HEK293 (cell line): ENCODE measurements around the gene NTF4.

ENCODE experiments used
- PBX3 ChIP-seq: sonication (generic); formaldehyde crosslinking; IDR thresholded peaks from 2 replicates; pipeline ENCODE4 v1.8.1; 2022; ENCODE audit warnings: mild to moderate bottlenecking, moderate library complexity, missing genetic modification reagents
- PRDM4 ChIP-seq: fragments of 450-650 bp; formaldehyde crosslinking; IDR thresholded peaks from 2 replicates; pipeline ENCODE4 v1.5.1; 2017; ENCODE audit warnings: missing biosample characterization, missing genetic modification characterization
- SALL2 ChIP-seq: fragments of 450-650 bp; formaldehyde crosslinking; IDR thresholded peaks from 2 replicates; pipeline ENCODE4 v1.5.0; 2017; ENCODE audit warnings: missing biosample characterization, mild to moderate bottlenecking, missing genetic modification characterization, borderline replicate concordance
- SP3 ChIP-seq: fragments of 450-650 bp; formaldehyde crosslinking; IDR thresholded peaks from 2 replicates; pipeline ENCODE4 v1.5.1; 2016; ENCODE audit warnings: missing biosample characterization, missing genetic modification characterization
- ZBTB8A ChIP-seq: fragments of 450-650 bp; formaldehyde crosslinking; IDR thresholded peaks from 2 replicates; pipeline ENCODE4 v1.5.1; 2016; ENCODE audit warnings: missing biosample characterization, missing genetic modification characterization
- ZNF292 ChIP-seq: fragments of 450-650 bp; formaldehyde crosslinking; IDR thresholded peaks from 2 replicates; pipeline ENCODE4 v1.5.1; 2016; ENCODE audit warnings: low read depth, missing biosample characterization, missing genetic modification characterization, borderline replicate concordance
- ZNF510 ChIP-seq: fragments of 450-650 bp; formaldehyde crosslinking; IDR thresholded peaks from 2 replicates; pipeline ENCODE4 v1.5.1; 2018; ENCODE audit warnings: mild to moderate bottlenecking, missing genetic modification characterization, missing biosample characterization; ENCODE audit not compliant: insufficient replicate concordance
- ZNF530 ChIP-seq: fragments of 450-650 bp; formaldehyde crosslinking; IDR thresholded peaks from 2 replicates; pipeline ENCODE4 v1.5.1; 2016; ENCODE audit warnings: low read depth, missing biosample characterization, missing genetic modification characterization
- ZNF670 ChIP-seq: fragments of 450-650 bp; formaldehyde crosslinking; IDR thresholded peaks from 2 replicates; pipeline ENCODE4 v1.5.1; 2016; ENCODE audit warnings: missing biosample characterization, missing genetic modification characterization, low read depth
- TF ChIP-seq, protein P1 (sequence below): fragments of 450-650 bp; formaldehyde crosslinking; IDR thresholded peaks from 2 replicates; pipeline ENCODE4 v1.5.1; 2016; ENCODE audit warnings: missing biosample characterization, missing genetic modification characterization

DNA sequence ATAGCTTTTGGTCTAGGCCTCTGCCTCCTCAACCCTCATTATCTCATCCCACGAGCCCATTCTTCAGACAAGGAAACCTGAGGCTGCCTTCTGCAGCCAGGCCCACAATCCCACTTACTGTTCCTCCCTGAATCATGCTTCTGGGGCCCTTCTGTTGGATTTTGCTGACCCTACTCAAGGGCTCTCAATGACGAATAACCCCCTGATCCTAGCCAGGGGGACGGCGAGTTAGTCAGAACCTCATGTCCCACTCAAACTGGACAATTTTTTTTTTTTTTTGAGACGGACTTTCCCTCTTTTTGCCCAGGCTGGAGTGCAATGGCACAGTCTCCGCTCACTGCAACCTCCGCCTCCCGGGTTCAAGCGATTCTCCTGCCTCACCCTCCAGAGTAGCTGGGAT lies 42.5 kb downstream of the NTF4 start:
- TF ChIP-seq, protein P1, sequence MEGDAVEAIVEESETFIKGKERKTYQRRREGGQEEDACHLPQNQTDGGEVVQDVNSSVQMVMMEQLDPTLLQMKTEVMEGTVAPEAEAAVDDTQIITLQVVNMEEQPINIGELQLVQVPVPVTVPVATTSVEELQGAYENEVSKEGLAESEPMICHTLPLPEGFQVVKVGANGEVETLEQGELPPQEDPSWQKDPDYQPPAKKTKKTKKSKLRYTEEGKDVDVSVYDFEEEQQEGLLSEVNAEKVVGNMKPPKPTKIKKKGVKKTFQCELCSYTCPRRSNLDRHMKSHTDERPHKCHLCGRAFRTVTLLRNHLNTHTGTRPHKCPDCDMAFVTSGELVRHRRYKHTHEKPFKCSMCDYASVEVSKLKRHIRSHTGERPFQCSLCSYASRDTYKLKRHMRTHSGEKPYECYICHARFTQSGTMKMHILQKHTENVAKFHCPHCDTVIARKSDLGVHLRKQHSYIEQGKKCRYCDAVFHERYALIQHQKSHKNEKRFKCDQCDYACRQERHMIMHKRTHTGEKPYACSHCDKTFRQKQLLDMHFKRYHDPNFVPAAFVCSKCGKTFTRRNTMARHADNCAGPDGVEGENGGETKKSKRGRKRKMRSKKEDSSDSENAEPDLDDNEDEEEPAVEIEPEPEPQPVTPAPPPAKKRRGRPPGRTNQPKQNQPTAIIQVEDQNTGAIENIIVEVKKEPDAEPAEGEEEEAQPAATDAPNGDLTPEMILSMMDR, result no peak
- no peak for TF ChIP-seq SALL2 (tag by site-specific recombination)
- no peak for TF ChIP-seq SP3
- no peak for TF ChIP-seq ZBTB8A (tag by site-specific recombination)
- no peak for TF ChIP-seq PRDM4 (tag by site-specific recombination)
- TF ChIP-seq ZNF670 (tag by site-specific recombination), result no peak
- no peak for TF ChIP-seq PBX3
- no peak for TF ChIP-seq ZNF510 (tag by site-specific recombination)
- no peak for TF ChIP-seq ZNF292
- no peak for TF ChIP-seq ZNF530 (tag by site-specific recombination)
